ENCODE results near the gene ZNF140.

ZNF140 gene

GRCh38 chr12:133130038-133130807 is 49.5 kb downstream of the ZNF140 start, which contains the start of the genes ZNF10 and ZNF891:
TSS of gene ZNF10 (plus strand) at chr12:133130627. CDS start at chr12:133144493, 13,866 bp downstream.
TSS of gene ZNF891 (minus strand) at chr12:133130274. CDS start at chr12:133121918, 8,356 bp downstream.
- DNase-seq (ENCODE audit: low read depth): peak; percentile 89
- no peak for TF ChIP-seq CTCF (conservative IDR thresholded peaks at IDR 0.05; ENCODE audit: low read depth, low read length)
- H3K4me3 ChIP-seq (ENCODE audit: low read length): peak within 1 kb of the TSS; percentile 95

- DNase-seq (ENCODE audit: low read depth): no peak
- TF ChIP-seq CTCF (conservative IDR thresholded peaks at IDR 0.05; ENCODE audit: low read depth, low read length): no peak
- H3K4me3 ChIP-seq (ENCODE audit: low read length): peak overlapping the region; percentile 95
Observed at GRCh38 chr12:133130808-133131128, 50.0 kb downstream of the ZNF140 start.

GRCh38 chr12:133135747-133136146 is 55.0 kb downstream of the ZNF140 start:
- DNase-seq (ENCODE audit: low read depth): no peak
- no peak for TF ChIP-seq CTCF (conservative IDR thresholded peaks at IDR 0.05; ENCODE audit: low read depth, low read length)
- no peak overlapping the region for H3K4me3 ChIP-seq (ENCODE audit: low read length)

- DNase-seq (ENCODE audit: low read depth): no peak
- TF ChIP-seq CTCF (conservative IDR thresholded peaks at IDR 0.05; ENCODE audit: low read depth, low read length): no peak
Observed at GRCh38 chr12:133145981-133146380, 65.3 kb downstream of the ZNF140 start.

GRCh38 chr12:133156125-133156690 is 75.5 kb downstream of the ZNF140 start:
- DNase-seq (ENCODE audit: low read depth): no peak
- H3K4me3 ChIP-seq (ENCODE audit: low read length): no peak overlapping the region
- TF ChIP-seq CTCF (conservative IDR thresholded peaks at IDR 0.05; ENCODE audit: low read depth, low read length): no peak

More at GRCh38 chr12:133145981-133146380, 65.3 kb downstream of the ZNF140 start:
- no peak overlapping the region for H3K4me3 ChIP-seq (ENCODE audit: low read length)

Data from retinal pigment epithelial cell (primary cell).